ENCODE results near the gene CASZ1.

Gene CASZ1

GRCh38 chr1:10714337-10715114 is 81.9 kb downstream of the CASZ1 start:
- DNase-seq (ENCODE audit: low spot score): no peak
- no peak for TF ChIP-seq CTCF (IDR thresholded peaks at IDR 0.05; ENCODE audit: extremely low read depth, missing control alignments)

GRCh38 chr1:10713614-10714013 is 82.8 kb downstream of the CASZ1 start:
- DNase-seq (ENCODE audit: low spot score): no peak
- no peak for TF ChIP-seq CTCF (IDR thresholded peaks at IDR 0.05; ENCODE audit: extremely low read depth, missing control alignments)

GRCh38 chr1:10712568-10713362 is 83.7 kb downstream of the CASZ1 start:
- TF ChIP-seq CTCF (IDR thresholded peaks at IDR 0.05; ENCODE audit: extremely low read depth, missing control alignments): no peak
- no peak for DNase-seq (ENCODE audit: low spot score)

- no peak for DNase-seq (ENCODE audit: low spot score)
- no peak for TF ChIP-seq CTCF (IDR thresholded peaks at IDR 0.05; ENCODE audit: extremely low read depth, missing control alignments)
Measured at GRCh38 chr1:10710489-10710888, 86.0 kb downstream of the CASZ1 start.

GRCh38 chr1:10709646-10710045 is 86.8 kb downstream of the CASZ1 start:
- no peak for DNase-seq (ENCODE audit: low spot score)
- no peak for TF ChIP-seq CTCF (IDR thresholded peaks at IDR 0.05; ENCODE audit: extremely low read depth, missing control alignments)

- no peak for TF ChIP-seq CTCF (IDR thresholded peaks at IDR 0.05; ENCODE audit: extremely low read depth, missing control alignments)
- DNase-seq (ENCODE audit: low spot score): no peak
Measured at GRCh38 chr1:10709165-10709564, 87.3 kb downstream of the CASZ1 start.

- no peak for DNase-seq (ENCODE audit: low spot score)
- TF ChIP-seq CTCF (IDR thresholded peaks at IDR 0.05; ENCODE audit: extremely low read depth, missing control alignments): no peak
Measured at GRCh38 chr1:10708757-10709156, 87.7 kb downstream of the CASZ1 start.
